NCI-H2107 treated with DMSO at 0.1 percent for 48 hours (cell line): Measurements from ENCODE around the gene GPR62.

Experiments used
- DNase-seq: peaks from one replicate; lab custom pipeline; 2025; ENCODE audit not compliant: unreplicated experiment; lab: John Stamatoyannopoulos, UW

GPR62 gene

GRCh38 chr3:51968883-51969678 lies 13.9 kb downstream of the GPR62 start:
- no peak for DNase-seq

GRCh38 chr3:51969841-51970240 lies 14.7 kb downstream of the GPR62 start:
- DNase-seq: no peak

DNA sequence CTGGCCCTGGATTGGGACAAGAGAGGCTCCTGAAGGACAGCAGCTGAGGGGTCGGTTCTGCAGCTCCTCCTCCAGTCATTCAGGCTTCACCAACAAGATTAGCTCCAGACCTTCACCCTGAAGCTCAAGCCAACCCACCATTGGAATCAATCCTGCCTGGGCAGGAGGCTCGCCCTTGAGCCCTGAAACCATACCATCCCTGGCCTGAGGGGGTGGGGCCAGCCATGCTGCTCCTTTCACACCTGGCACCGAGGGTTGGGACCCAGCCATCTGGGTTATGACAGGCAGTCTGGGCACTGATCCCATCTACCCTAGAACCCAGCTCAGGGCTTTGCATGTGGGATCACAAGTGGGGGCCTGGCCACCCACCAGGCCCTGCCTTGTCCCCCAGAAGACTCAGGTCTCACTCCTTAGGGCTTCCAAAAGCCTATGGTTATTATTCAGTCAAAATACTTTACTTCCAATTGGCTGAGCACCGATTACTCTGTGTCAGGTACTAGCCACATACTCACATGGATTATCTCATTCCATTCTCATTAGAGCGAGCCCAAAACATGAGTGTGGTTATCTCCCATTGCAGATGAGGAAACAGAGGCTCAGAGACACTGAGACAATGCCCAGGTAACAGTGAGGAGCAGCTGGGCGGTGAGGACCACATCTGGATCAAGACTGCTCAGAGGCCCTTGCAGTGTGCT lies 15.6 kb downstream of the GPR62 start:
- no peak for DNase-seq

DNA sequence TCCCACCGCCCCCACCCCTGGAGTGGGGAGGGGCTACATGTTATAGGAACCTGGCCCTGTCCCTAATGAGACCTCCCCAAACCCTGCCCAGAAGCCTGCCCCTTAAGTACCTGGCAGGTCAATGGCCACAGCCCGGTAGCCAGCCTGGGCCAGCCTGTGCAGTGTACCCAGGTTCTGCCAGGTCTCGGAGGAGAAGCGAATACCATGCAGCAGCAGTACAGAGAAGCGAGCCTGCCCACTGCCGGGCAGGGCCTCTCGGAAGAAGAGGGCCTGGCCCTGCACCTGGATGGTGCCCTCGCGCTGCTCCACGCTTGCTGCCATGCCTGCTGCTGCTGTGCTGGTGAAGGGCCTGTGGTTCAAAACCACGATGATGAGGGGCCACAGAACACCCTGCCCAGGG lies 16.2 kb downstream of the GPR62 start:
- no peak for DNase-seq

GRCh38 chr3:51974277-51974962 lies 19.2 kb downstream of the GPR62 start:
- no peak for DNase-seq

- DNase-seq: no peak
Observed at GRCh38 chr3:51974963-51975851, 20.0 kb downstream of the GPR62 start, which contains the start of gene ABHD14A. Gene ABHD14A (plus strand): TSS chr3:51975064. CDS start chr3:51975136, 72 bp downstream.

- DNase-seq: no peak
Observed at GRCh38 chr3:51975852-51976549, 20.8 kb downstream of the GPR62 start.

GRCh38 chr3:51977446-51978142 lies 22.4 kb downstream of the GPR62 start:
- DNase-seq: no peak

GRCh38 chr3:51978143-51978502 lies 22.9 kb downstream of the GPR62 start:
- no peak for DNase-seq

DNA sequence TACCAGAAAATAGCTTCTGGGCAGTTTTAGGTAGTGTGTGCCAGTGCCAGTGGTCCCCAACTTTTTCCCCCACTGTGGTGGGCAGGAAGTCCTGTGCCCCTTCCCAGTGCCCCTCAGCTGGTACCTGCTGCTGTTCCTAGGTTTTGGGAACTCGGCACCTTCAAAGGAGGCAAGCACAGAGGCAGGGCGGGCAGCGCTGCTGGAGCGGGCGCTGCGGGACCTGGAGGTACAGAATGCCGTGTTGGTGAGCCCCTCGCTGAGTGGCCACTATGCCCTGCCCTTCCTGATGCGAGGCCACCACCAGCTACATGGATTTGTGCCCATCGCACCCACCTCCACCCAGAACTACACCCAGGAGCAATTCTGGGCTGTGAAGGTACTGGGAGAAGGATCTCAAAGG lies 25.1 kb downstream of the GPR62 start:
- no peak for DNase-seq

DNA sequence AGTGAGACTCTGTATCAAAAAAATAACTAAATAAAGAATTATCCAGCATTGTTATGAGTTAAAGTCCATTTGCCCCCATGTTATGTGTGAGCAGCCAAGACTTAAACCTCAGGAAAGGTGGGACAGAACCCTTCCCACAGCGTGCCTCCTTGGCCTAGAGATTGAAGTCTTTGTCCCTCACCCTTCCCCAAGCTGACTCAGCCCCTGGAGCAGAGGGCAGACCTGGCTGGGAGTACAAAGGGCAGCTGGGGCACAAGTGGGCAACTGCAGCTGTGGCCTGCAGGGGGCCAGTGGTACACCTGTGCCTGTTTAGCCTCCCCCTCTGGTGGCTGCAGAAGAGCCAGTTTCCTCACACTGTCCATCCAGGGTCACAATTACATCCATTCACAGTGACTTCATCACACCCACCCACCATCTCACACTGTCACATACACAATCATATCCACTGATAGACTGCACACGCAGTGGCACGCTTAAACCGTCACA lies 27.2 kb downstream of the GPR62 start:
- DNase-seq: no peak

- DNase-seq: no peak
Observed at GRCh38 chr3:51982838-51983577, 27.8 kb downstream of the GPR62 start, which contains the start of gene ACY1. Gene ACY1 (plus strand): TSS chr3:51983535. CDS start chr3:51984065, 530 bp downstream.

- DNase-seq: no peak
Observed at GRCh38 chr3:51983578-51984268, 28.5 kb downstream of the GPR62 start.

GRCh38 chr3:51984269-51984647 lies 29.1 kb downstream of the GPR62 start:
- DNase-seq: no peak

DNA sequence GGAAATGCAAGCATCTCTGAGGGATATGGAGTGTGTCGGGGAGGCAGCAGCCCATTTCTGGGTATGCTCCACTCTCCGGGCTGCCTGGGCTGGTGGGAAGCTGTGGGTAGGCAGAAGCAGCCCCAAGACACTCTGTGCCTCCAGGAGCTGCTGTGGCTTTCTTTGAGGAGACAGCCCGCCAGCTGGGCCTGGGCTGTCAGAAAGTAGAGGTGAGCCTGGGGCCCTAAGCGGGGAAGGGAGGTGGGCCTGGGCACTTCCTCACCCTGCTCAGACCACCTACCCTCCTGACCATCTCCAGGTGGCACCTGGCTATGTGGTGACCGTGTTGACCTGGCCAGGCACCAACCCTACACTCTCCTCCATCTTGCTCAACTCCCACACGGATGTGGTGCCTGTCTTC lies 29.9 kb downstream of the GPR62 start:
- no peak for DNase-seq

- no peak for DNase-seq
Observed at GRCh38 chr3:51986010-51986947, 31.1 kb downstream of the GPR62 start.

GRCh38 chr3:51987568-51987967 lies 32.4 kb downstream of the GPR62 start:
- DNase-seq: no peak
